CD4-positive, alpha-beta T cell treated with Interleukin-1 beta for 1 hour (primary cell): ENCODE measurements around the gene LRBA.
"Not testable (repeated sequence)": the region's sequence is repeated elsewhere in the genome, so short reads cannot be mapped to it uniquely, and the experiment has no call there.

Experiments
- DNase-seq, 2 donors: peaks; one replicate each; pipeline ENCODE4 v3.0.0-alpha.2; 2020 to 2022

The LRBA gene, protein sequence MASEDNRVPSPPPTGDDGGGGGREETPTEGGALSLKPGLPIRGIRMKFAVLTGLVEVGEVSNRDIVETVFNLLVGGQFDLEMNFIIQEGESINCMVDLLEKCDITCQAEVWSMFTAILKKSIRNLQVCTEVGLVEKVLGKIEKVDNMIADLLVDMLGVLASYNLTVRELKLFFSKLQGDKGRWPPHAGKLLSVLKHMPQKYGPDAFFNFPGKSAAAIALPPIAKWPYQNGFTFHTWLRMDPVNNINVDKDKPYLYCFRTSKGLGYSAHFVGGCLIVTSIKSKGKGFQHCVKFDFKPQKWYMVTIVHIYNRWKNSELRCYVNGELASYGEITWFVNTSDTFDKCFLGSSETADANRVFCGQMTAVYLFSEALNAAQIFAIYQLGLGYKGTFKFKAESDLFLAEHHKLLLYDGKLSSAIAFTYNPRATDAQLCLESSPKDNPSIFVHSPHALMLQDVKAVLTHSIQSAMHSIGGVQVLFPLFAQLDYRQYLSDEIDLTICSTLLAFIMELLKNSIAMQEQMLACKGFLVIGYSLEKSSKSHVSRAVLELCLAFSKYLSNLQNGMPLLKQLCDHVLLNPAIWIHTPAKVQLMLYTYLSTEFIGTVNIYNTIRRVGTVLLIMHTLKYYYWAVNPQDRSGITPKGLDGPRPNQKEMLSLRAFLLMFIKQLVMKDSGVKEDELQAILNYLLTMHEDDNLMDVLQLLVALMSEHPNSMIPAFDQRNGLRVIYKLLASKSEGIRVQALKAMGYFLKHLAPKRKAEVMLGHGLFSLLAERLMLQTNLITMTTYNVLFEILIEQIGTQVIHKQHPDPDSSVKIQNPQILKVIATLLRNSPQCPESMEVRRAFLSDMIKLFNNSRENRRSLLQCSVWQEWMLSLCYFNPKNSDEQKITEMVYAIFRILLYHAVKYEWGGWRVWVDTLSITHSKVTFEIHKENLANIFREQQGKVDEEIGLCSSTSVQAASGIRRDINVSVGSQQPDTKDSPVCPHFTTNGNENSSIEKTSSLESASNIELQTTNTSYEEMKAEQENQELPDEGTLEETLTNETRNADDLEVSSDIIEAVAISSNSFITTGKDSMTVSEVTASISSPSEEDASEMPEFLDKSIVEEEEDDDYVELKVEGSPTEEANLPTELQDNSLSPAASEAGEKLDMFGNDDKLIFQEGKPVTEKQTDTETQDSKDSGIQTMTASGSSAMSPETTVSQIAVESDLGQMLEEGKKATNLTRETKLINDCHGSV (N-terminal part only)

DNA sequence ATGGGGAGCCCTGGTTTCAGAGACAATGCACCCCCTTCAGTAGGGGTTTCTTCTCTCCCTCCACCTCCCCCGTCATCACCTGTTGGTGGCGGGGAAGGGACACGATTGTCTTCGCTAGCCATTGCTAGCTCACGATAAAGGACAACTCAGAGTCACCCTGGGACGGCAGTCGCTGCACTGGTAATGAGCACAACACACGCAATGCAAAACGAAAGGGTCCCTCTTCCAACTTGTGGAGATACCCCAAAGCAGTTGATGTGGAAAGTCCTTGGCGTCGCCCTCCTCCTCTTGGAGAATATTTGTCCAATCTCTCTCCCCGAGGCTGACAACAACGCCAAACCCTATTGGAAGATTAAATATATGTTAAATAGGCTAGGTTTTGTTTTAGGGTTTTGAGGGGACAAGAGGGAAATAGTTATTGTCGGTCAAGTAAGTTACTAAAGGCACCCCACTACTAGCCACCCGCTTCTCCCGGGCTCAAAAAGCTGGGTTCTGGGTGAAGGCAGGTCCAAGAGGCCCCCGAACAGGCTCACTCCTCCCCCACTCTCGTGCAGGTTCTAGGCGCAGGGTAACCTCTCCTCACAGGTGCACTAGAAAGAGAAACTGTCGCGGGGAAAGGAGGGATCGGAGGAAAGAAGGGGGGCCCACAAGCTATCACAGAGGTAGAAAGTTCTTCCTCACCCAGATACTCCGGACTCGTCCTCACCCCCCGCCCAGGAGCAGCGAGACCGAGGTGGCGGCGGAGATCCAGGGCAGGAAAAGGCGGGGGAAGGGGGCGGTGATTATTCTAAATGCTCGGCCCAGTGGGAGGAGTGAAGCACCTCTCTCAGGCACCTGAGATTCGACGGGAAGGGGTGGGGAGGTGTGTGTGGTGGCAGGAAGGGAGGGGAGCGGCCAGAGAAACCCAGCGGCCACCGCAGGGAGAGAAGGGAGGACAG lies at the start of gene LRBA:
TSS of gene LRBA (minus strand) at position 764 of the 938 bp plus-strand sequence. CDS start at position 122, 642 bp downstream.
- DNase-seq, result peak; percentile 77 to 85

DNA sequence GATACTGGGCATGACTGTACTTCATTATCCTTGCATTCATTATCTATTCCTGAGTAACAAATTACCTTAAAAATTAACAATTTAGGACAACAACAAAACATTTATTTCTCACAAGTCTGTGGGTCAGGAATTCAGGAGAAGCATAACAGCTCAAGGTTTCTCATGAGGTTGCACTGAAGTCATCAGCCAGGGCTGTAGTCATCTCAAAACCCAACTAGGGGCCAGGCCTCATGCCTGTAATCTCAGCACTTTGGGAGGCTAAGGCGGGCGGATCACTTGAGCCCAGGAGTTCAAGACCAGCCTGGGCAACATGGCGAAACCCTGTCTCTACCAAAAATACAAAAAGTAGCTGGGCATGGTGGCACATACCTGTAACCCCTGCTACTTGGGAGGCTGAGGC lies 48.1 kb upstream of the LRBA start:
- DNase-seq, result not testable (repeated sequence)

DNA sequence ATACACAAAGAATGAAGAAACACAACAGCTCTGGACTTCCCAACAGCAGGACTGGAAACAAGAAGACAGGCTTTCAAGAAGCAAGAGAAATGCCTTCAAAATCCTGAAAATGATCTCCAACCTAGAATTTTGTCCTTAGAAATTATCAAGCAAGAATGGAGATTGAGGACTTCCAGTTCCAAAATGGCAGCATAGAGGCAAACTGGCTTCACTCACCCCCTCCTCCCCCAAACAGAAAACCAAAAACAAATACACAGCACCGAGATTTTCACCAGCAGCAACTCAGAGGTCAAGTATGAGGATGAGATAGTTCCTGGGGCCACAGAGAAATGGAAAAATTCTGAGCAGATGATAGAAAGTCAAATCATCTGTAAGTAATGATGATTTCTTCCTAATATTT lies 40.5 kb upstream of the LRBA start:
- no peak for DNase-seq

DNA sequence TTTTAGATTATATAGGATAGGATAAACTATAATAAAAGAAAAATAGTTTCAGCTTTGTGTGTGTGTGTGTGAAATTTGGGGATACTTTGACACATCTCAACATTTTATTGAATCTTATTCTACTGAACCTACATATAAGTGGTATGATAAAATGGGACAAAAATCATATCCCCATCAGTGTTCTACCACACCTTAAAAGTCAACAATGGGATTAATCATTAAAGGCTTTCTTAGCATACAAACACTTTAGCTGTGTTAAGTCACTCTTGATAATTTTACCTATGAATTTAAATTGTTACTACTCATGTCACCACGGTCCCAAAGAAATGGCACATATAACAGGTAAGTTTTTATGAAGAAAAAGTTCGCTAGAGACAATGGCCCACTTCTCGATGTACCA lies 37.7 kb upstream of the LRBA start:
- DNase-seq, result no peak

DNA sequence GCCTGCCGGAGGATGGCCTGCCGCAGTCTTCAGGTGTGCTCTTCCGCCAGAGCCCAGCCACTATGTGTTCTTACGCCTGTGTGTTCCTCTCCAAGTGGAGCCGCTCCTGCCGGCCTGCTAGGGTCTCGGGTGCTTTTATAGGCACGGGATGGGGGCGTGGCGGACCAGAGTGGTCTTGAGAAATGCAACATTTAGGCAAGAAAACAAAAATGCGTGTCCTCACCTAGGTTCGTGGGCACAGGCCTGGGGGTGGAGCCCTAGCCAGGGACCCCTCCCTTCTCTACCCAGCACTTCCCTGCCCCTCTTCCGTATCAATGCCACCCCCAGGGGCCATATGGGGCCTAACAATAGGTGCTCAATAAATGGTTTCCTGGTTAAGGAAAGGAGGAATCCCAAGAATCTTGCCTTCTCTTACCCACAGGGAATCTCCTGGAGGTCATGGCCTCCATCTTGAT lies 34.4 kb upstream of the LRBA start:
- DNase-seq, result no peak

DNA sequence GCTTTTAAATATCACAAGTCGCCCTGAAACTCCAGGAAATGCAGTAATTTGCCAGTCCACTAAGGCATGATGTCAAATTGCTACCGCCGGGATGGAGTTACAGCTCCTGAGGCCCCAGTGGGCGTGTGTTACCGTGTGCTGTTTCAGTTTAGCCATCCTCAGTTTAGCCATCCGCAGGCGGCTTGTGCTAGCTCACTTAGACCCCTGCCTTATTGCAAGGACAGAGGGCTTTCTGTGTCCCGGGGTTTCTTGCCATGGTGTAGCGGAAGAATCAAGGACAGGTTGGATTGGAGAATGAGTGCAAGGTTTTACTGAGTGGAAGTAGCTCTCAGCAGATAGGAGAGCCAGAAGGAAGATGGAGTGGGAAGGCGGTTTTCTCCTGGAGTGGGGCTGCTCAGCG lies 33.8 kb upstream of the LRBA start:
- DNase-seq, result no peak

DNA sequence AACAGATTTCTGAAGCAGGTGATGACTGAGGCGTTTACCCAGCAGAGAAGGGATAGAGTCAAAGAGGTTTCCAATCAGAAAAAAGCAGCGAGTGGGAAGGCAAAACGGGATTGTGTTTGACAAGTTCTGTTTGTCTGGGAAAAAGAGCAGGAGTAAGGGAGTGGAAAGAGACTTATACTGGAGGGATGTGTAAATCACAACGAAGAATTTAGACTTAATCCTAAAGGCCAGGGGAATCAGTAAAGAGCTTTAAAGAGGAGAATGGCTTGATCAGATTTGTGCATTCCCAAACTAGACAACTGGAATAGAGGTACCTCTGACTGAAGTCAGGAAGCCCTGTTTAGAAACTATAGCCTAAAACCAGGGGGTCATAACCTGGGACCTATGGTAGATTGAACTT lies 31.5 kb upstream of the LRBA start:
- DNase-seq, result no peak

DNA sequence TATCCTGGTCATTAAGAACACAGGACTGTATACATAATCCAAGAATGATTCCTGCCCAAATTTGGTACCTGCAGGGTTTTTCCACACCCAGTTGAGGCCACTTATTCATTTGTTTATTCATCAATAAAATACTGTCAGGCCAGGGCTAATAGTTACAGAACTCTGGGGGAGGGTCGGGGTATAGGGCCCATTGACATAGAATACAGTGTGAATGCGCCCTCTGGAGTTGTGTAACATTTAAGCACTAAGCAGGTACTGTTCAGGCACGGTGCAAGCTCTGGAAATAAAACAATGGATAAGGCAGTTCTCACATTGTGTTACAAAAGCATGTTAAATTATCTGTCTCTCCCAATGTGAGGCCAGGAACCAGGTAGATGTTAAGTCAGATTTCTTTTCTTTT lies 30.8 kb upstream of the LRBA start:
- peak in 1 of 2 donors; percentile 8 for DNase-seq

DNA sequence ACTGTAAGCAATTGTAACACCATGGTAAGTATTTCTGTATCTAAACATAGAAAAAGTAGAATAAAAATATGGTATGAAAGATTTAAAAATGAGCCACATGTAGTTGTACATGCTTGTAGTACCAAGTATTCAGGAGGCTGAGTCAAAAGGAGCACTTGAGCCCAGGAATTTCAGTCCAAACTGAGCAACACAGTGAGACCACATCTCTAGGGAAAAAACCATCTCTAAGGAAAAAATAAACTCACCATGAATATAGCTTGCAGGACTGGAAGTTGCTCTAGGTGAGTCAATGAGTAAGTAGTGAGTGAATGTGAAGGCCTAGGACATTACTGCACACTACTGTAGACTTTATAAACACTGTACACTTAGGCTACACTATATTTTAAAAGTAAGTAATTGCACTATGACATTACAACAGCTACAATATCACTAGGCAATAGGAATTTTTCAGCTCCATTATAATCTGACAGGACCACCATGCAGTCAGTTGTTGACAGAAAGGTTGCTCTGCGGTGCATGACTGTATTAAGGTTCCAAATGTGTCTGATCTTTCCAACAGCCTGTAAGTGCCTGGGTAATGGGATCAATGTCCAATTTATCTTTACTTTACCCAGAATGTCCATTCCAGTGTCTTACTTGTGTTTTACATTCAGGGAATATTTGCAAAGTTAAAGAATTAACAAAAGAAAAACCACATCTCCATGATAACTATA lies 28.9 kb upstream of the LRBA start:
- DNase-seq, result no peak

DNA sequence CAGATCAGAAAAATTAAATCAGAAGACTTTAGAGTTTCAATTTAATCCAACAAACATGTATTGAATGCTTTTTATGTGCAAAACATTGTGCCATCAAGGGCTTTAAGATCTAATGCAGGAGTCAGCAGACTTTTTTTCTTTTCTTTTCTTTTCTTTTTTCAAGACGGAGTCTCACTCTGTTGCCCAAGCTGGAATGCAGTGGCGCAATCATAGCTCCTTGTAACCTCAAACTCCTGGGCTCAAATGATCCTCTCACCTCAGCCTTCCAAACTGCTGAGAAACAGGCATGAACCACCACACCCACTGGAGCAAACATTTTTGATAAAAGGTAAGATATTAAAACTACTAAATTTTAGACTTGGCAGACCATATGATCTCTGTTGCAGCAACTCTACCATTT lies 24.6 kb upstream of the LRBA start:
- no peak for DNase-seq

DNA sequence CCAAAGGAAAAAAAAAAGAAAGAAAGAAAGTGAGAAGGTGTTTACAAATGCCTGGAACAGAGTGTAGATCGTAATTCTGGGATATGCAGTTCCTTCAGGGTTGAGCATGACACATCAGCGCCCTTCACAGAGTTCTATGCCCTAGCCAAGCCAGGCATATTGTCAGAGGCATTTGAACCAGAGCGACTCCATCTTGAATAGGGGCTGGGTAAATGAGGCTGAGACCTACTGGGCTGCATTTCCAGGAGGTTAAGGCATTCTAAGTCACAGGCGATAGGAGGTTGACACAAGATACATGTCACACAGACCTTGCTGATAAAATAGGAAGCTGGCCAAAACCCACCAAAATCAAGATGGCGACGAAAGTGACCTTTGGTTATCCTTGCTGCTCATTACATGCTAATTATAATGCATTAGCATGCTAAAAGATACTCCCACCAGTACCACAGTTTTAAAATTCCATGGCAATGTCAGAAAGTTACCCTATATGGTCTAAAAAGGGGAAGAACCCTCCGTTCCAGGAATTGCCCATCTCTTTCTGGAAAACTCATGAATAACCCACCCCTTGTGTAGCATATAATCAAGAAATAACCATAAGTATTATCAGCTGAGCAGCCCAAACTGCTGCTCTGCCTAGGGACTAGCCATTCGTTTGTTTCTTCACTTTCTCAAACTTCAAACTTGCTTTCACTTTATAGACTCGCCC lies 23.5 kb upstream of the LRBA start:
- no peak for DNase-seq

DNA sequence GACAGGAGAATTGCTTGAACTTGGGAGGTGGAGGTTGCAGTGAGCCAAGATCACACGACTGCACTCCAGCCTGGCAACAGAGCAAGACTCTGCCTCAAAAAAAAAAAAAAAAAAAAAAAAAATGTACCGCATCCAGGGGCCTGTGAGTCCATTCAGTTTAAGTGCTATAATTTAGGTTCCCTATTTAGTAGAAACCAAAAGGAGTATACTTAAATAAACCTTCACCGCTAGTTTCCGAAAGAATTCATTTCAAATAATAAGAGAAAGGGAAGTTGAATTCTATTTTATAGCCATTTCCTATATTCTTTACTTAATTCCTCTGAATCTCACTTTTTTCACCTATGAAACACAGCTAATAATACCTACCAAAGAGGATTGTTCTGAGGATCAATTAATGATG lies 20.8 kb upstream of the LRBA start:
- DNase-seq, result no peak

DNA sequence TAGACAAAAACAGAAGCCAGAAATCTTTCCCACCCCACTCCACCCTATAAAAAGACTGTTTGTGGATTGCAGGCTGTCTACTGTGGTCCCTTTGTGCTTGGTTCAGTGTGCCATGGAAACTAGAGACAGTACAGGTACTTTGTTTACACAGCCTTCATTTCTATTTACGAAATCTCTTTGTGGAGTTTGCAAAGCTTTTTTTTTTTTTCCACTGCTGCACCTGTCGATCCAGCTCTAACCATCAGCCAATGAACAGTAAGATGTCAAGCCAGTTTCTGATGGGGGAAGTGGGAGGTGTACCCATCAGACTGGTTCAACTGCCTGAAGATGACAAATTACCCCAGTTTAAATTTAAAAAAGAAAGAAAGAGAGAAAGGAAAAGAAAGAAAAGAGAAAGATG lies 20.2 kb upstream of the LRBA start:
- no peak for DNase-seq

DNA sequence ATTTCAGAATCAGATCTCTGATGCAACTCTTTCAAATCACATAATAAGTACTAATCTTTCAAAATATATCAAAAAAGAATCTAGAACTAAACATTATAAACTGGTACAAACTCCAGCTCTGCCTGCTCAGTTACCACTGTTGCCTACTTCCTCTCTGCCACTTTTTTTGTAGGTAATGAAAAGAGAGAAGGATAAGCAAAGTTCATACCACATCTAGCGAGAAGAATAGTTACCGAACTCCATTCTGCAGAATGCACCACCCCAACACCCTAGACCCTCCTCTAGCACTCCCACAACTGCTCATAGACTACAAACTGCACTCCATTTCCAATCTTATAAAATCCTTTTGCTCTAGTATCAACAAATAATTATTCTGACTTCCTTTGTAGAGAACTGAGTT lies 19.7 kb upstream of the LRBA start:
- DNase-seq, result no peak

DNA sequence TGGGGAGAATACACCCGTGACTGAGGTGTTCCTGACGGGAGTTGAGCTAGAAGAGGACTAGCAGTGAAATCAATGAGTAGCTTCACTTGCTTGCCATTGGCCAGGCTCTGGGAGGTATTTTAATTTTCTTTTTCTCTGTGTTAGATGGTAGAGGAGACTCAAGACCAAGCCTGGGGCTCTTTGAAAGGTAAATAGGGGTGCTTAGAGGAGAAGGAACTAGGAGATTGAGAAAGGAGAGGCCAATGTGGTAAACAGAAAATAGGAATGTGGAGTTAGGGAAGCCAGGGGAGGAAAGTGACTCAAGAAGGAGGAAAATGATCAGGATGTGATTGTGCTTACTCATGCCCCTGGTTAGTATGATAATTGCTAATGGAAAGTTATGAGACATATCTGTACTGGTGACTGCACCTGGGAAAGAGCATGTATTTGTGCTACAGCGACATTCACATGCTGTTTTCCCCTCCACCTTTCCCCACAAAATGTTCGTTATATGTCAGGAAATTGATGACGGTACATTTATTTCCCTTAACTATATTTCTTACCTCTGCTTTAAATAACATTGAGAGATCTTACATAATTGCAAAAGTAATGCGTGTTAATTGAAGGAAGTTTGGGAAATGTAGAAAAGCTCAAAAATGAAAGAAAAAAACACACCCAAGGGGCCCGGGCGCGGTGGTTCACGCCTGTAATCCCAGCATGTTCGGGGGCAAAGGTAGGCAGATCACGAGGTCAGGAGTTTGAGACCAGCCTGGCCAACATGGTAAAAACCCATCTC lies 16.9 kb upstream of the LRBA start:
- DNase-seq, result no peak

DNA sequence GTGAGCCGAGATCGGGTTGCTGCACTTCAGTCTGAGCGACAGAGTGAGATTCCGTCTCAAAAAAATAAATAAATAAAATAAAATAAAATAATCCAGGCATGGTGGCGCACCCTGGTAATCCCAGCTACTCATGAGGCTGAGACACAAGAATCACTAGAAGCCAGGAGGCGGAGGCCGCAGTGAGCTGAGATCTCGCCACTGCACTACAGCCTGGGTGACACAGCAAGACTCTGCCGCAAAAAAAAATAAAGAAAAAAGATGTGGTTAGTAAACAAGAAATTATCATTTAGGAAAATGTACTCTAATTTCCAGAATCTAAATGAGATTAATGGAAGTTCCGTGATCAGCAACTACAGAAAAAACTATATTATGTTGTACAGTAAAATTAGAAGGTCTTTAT lies 14.5 kb upstream of the LRBA start:
- no peak for DNase-seq

DNA sequence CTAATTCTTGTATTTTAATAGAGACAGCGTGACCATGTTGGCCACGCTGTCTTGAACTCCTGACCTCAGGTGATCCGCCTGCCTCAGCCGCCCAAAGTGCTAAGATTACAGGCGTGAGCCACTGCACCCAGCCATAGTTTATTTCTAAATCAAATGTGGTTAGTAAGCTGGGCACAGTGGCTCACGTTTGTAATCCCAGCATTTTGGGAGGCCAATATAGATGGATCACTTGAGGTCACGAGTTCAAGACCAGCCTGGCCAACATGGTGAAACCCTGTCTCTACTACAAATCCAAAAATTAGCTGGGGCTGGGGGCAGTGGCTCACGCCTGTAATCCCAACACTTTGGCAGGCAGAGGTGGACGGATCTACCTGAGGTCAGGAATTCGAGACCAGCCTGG lies 13.9 kb upstream of the LRBA start:
- DNase-seq, result not testable (repeated sequence)

DNA sequence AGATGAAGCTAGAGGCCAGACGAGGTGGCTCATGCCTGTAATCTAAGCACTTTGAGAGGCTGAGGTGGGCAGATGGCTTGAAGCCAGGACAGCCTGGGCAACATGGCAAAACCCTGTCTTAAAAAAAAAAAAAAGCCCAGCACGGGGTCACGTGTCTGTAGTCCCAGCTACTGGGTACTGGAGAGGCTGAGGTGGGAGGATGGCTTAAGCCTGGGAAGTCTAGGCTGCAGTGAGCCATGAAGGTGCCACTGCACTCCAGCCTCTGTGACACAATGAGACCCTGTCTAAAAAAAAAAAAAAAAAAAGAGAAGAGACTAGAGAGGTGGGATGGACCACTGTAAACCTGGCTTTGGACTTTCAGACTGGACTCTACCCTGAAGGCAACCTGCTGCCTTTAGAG lies 10.7 kb upstream of the LRBA start:
- no peak for DNase-seq

DNA sequence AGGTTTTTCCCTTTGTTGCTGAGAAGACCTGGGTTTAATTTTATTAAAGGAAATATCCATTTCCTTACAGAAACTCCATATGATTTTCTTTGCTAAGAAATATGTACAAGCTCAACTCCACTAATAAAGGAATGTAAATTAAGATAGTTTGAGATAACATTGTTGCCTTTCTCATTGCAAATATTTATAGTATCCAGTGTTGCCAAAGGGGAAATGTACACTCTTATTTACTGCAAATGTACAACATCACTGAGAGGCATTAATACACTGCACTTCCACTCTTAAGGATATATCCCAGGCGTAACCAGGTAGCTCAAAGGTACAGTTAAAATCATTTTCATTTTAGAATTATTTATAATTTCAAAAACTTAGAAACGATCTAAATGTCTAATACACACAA lies 7.5 kb upstream of the LRBA start:
- no peak for DNase-seq
